CD4-positive, alpha-beta T cell treated with Interferon gamma for 1 hour (primary cell): Measurements from ENCODE around the gene FCHSD2.
A peak's percentile ranks its signal among the peaks of the same experiment; 100 is the strongest.
"Not testable (repeated sequence)": the region's sequence is repeated elsewhere in the genome, so short reads cannot be mapped to it uniquely, and the experiment has no call there.

Experiments
- DNase-seq: peaks from one replicate; pipeline ENCODE4 v3.0.0-alpha.2; 2020

The FCHSD2 gene

DNA sequence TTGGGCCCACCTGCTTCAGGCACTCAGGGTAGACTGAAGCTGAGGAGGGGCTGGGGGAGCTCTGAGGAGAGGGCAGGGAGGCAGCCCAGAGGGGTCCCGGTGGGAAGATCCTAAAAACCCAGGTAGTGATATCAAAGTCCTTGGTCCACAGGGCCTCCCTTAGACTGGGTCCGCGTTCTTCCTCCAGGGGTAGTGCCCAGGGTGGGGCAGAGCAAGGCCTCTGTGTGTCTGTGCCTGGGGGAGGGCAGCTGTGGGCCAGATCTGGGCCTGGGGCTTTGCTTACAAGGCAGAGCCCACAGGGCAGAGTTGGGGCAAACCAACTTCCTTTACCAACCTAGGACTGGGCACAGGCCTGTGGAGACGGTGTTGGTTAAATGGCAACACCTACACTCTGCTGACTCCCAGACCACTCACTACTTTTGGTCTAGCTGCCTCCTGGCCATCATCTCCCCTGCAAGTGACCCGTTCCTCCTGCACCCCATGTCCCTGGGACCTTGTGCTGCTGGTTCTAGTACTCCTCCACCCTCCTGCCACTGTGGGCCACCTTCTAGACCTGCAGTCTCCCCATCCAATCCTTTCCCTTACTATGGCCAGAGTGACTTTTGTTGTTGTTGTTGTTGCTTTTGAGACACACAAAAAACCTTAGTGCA is 312.1 kb downstream of the FCHSD2 start:
- no peak for DNase-seq

DNA sequence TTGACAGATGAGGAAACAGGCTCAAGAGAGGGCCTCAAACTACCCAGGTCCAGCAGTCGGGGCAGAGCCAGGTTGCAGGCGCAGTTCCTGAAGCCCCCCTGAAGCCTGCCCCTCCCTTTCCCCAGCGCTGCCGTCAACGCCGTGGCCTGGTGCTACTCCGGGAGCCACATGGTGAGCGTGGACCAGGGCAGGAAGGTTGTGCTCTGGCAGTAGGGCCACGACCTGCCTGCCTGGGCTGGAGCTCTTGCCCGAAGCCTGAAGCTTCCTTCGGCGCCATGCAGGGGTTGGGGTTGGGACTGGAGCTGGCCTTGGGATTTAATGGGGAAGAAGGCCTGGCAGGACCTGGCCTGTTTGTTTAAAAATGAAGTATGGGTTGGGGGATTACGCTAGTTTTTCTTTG is 312.9 kb downstream of the FCHSD2 start:
- DNase-seq: no peak

DNA sequence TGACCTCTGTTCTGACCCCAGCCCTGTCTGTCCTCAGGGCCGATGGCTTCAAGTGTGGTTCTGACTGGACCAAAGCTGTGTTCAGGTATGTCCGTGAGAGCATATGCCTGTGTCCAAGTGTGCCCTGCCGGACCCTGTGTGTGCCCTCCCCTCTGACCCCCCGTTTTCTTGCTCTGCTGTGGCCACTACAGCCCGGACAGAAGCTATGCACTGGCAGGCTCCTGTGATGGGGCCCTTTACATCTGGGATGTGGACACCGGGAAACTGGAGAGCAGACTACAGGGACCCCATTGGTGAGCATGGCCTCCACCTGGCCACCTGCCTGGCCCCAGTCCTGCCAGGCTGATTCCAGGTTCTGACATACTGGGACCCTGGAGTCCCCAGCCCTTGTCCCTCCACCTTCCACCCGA is 313.4 kb downstream of the FCHSD2 start:
- no peak for DNase-seq

DNA sequence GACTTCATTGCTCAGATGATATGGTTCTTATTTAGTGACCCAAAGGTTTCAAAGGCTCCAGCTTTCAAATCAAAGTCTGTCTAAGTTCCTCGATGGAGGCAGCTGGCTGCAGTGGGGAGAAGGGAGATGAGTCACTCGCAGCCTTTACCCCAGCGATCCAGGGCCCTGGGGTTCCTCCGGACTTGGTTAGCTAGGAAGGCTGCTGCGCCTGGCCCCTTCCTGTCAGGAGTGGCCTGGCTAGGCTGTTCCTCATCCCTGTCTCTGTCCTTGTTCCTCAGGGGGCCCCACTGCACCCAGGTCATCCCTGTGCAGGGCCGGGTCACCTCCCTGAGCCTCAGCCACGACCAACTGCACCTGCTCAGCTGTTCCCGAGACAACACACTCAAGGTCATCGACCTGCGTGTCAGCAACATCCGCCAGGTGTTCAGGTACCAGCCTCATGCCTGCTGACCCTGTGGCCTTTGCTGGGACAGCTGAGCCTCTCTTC is 314.0 kb downstream of the FCHSD2 start:
- no peak for DNase-seq

DNA sequence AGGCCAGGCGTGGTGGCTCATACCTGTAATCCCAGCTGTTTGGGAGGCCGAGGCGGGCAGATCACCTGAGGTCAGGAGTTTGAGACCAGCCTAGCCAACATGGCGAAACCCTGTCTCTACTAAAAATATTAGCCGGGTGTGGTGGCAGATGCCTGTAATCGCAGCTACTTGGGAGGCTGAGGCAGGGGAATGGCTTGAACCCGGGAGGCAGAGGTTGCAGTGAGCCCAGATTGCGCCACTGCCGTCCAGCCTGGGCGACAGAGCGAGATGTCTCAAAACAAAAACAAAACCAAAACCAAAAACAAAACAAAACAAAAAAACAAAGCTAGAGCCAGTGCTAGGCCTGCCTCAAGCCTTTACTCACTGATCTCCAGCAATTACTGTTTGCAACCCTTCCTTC is 314.5 kb downstream of the FCHSD2 start:
- DNase-seq: not testable (repeated sequence)

DNA sequence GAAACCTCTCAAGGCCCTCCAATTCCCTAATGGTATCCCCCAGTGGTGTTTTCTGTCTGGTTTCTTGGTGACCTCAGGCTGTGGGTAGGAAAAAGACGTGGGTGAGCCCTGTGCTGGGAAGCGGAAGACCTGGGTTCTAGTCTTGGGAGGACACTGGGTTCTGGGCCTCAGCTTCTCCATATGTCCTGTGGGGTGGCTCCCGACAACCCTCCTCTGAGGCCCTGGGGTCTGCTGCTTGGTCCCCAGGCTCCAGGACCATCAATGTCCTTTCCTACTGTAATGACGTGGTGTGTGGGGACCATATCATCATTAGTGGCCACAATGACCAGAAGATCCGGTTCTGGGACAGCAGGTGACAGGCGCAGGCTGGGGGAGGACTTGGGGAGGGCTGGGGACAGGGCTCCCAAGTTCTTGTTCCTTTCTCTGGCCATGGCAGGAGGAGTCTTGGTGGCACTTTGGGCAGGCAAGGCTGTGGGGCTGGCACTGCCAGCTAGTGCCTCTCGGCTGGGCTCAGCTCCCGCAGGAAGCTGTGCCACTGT is 315.1 kb downstream of the FCHSD2 start:
- DNase-seq: no peak

DNA sequence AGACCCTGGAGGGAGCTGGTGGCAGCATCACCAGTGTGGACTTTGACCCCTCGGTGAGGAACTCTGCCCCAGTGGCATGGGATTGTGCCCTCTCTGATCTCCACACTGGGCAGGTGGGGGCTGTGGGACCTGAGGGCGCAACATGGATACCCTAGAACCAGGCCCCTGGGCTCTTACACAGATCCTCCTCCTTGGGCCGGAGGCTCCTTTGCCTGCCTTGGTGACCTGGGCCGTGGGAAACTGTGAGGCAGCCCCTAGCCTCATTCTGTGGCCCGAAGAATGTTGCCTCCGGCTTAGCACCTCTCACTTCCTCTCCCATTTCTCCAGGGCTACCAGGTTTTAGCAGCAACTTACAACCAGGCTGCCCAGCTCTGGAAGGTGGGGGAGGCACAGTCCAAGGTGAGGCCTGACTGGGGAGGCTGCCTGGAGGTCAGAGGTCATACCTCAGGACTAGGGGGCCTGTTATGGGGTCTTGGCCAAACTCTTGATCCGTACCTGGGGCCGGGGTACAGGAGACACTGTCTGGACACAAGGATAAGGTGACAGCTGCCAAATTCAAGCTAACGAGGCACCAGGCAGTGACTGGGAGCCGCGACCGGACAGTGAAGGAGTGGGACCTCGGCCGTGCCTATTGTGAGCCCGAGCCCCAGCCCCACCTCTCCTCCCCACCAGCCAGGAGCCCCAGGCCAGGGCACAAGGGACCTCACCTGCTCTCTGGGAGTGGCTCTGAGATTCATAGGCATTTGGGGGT is 315.8 kb downstream of the FCHSD2 start:
- no peak for DNase-seq

DNA sequence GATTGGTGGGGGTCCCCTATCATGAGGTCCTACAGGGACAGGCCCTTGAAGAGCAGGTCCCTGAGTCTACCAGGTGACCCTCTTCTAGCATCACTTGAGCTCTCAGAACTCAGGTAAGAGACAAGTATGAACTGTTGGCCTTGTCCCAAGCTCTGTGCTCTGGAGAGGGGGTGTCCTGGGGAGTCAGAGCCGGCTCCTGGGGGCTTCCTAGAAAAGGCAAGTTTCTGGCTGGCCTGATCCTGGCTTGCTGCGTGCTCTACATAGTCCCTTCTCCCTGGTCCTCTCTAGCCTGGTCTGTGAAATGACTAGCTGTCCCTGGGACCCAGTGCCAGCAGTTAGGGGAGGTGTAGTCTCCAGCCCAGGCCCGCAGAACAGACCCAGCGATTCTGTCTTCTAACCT is 316.5 kb downstream of the FCHSD2 start:
- DNase-seq: no peak

DNA sequence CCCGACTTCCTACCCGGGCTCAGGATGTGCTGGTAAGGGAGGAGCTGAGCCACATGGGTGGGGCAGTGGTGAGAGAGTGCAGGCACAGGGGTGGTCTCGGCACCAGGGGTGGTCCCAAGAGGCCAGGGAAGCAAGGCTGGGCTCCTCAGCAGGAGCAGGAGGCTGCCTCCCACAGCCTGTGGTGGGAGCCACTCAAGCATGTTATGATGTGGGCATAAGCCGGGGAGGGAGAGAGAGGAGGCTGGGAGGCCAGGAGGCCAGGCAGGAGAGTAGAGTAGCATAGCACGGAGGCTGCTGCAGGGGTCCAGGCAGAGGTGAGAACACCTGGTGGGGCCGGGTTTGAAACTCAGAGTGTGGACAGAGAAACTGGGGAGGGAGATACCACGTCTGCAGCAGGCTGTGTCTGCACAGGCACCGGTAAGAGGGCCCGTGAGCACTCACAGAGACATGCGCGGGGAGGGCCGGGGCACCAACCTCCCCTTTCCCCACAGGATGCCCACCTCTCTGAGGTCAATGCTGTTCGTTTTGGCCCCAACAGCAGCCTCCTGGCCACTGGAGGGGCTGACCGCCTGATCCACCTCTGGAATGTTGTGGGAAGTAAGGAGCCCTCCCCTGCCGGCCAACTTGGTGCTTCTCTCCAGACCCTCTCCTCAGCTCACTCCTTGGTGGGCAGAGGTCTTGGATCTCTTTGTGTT is 317.2 kb downstream of the FCHSD2 start:
- DNase-seq: no peak

DNA sequence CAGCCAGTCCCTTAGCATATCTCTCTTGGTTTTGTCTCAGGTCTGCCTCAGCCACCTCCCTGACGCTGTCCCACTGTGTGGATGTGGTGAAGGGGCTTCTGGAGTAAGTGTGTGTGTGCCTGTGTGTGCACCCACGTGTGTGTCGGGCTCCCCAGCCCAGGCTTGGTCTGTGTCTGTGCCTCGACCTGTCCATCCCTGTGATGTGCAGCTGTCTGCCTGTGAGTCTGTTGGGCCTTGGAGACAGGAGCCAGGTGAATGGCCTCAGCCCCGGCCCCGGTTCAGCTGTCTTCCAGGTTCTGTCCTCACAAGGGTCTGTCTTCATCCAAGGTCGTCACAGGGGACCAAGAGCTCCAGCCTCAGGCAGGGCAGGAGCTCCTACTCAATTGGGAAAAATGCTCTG is 318.1 kb downstream of the FCHSD2 start:
- no peak for DNase-seq

DNA sequence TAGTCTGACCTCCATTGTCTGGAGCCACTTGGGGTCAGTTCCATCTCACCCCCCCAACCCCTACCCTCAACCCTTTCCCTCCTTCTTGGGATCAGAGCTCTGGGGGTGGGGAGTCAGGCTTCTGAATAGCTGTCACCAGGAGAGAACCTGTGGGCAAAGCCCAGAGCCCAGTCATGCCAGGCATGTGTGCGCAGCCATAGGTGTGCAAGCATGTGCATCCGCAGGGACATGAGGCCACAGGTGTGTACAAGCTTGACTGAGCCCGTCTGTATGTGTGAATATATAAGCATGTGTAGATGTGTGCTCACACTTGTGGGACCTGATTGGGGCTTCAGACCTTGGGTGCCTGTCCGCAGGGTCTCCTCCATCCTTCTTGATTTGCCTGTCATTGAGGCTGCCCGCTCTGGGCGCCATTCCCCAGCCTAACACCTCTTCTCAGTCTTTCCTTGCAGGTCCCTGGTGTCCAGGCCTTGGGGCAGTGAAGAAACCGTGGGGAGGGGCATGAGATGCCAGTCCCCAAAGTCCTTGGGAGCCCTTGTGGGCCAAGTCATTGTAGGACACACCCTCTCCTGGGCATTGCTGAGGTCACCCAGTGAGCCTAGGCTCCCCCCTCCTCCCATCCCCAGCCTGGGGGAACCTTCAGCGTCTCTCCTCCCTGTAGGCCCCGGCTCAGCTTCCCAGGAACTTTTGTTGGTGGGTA is 318.9 kb downstream of the FCHSD2 start:
- no peak for DNase-seq

DNA sequence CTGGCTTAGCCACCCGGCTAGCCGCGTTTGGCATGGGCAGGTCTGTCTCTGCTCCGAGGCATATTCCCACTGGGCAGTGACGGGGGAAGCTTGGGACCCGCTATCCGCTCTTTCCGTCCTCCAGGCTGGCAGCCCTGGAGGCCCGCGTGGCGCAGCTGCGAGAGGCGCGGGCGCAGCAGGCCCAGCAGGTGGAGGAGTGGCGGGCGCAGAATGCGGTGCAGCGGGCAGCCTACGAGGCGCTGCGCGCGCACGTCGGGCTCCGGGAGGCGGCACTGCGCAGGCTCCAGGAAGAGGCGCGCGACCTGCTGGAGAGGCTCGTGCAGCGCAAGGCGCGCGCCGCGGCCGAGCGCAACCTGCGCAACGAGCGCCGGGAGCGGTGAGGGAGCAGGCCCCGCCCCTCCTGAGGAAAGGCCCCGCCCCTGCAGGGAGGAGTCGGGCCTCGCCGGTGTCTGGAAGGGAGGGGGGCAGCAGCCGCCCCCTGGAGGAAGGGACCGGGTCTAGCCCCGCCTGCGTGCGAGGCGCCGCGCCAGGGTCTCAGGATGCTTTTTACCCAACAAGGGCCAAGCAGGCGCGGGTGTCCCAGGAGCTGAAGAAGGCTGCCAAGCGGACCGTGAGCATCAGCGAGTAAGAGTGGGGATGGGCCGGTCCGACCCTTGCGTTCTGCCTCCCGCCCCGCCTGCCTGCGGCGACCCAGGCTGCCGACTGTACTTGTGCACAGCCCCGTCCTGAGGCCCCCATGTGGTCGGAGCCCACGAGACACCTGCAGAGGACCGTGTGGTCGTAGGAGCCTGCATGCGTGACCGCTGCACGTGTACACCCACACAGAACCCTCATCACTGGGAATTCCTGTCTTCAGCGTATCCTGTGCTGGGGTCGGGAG is 320.0 kb downstream of the FCHSD2 start:
- peak; percentile 90 for DNase-seq

DNA sequence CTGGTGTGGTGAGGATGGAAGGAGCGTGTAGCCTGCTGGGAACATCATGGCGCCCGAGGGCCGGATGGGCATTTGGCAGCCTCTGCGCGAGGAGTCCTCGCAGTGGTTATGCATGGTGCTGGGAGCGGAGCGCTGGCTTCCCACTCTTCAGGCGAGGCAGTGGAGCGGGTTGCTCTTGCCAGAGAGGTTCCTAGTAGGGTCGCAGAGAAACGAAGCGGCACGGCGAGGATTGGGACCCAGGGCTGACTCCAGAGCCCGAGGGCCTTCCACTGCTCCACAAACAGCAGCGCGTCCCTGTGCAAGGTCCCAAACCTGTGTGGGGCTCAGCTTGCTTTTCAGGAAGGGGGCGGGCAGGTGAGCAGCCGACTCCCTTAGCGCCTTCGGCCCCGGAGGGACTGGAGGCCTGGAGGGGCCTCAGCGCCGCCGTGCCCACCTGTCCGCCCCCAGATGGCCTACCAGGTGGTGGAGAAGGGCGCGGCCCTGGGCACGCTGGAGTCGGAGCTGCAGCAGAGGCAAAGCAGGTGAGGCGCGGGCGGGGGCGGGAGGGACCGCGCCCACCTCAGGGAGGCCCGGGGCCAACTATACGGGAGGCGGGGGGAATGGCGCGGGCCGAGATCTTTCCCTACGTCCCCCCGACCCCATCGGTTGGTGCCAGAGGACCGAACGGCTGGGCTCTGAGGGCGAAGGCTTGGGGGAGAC is 320.7 kb downstream of the FCHSD2 start:
- no peak for DNase-seq

DNA sequence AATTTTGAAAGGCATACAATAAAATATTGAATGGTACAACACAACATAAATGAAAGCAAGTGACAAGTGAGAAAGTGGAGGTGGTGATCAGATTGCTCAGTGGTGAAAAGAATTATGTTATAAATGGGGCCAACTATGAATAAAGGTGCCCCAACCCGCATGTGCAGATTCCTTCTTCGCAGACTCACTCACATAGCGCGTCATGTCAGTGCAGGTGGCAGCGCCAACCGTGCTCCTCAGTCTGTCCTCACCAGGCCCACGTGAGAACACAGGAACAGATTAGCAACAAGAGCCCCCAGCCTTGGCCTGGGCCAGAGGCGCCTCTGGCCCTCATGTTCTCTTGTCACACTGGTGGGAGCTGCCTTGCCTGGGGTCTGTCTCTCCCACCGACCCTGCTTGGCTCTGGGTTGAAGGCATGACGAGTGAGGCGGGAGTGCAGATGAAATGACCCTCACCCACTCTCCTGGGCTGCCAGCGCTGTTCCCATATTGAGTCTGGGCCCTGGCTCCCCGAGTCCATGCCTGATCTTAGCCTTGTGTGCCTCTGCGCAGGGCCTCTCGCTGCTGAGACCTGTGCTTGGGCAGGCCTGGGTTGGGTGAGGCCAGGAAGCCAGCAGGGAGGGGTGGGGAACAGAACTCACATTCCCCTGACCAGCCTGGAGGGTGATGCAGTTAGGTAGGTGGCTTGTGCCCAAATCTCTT is 321.5 kb downstream of the FCHSD2 start:
- no peak for DNase-seq

DNA sequence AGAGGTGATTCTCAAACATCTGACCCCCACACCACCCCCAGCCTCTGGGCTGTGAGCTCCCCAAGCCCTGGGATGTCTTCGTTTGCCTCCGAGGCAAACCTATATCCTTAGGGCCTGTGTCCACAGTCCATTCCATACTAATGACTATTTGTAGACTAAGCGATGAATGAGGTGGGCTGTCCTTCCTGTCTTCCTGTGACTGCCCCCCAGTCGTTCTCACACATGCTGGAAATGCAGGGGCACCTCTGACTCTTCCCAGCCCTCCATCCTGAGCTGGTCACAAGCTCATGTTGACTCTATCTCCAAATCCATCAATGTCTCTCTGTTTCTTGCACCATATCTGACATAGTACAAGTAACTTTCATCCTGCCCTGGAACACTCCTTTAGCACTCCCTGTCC is 323.1 kb downstream of the FCHSD2 start:
- no peak for DNase-seq

DNA sequence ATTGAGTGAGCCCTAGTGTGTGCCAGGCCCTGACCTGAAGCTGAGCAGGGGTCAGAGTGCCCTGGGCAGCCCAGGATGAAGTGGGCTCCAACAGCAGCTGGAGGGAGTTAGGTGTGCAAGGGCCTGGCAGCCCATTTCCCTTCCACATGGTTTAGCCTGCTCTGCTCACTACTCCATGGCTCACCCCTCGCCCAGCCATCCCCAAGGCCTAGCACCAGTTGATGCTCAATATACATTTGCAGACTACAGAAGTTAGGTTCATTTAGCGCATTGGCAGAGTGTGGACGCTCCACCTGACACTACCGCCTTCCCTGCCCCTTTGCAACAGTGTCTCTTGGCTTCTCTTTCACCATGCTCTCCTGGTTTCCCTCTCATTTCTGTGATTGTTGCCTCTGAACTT is 324.2 kb downstream of the FCHSD2 start:
- DNase-seq: no peak

DNA sequence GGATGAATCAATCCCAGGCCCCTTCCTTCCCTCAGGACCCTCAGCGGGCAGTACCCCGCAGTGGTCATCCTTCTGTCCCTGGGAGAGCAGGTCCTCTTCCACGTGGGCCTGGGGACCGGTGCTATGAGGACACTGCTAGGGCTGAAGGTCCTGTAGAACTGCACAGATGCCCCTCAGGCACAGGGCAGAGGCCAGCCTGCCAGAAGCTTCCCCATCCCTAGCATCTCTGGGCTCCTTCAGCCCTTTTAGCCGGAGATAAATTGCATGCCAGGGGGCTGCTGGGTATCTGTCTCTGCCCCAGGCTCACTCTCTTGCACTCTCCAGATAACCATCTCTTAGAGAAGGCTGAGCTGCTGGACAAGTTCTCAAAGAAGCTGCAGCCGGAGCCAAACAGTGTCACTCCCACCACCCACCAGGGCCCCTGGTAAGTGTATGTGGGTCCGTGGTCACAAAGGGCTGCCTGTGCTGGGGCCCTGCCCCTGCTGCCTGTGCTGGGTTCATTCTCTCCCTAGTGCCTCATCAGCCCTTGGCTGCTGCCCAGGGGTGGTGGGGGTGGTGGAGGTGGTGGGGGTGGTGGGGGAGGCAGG is 325.6 kb downstream of the FCHSD2 start:
- DNase-seq: no peak

DNA sequence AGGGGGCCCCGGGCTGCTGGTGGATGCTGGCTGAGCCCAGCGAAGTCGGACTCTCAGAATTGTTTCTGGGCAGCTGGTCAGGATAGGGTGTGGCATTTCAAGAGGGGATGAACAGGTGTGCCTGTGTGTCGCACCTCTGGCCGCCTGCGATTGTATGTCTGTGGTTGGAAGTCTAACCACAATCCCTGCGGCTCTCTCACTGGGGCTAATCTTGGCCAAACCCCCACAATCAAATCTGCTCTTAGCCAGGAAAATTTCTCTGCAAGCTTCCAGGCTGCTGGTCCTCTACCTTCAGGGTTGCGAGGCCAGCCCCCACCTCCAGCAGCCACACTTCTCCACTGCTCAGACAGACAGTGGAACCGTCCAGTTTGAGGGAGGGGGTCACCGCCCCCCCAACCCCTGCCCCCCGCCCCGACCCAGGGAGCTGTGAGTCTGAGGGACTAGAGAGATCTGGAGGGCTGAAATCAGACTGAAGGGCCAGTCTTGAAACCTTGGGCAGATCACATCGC is 327.0 kb downstream of the FCHSD2 start:
- no peak for DNase-seq

DNA sequence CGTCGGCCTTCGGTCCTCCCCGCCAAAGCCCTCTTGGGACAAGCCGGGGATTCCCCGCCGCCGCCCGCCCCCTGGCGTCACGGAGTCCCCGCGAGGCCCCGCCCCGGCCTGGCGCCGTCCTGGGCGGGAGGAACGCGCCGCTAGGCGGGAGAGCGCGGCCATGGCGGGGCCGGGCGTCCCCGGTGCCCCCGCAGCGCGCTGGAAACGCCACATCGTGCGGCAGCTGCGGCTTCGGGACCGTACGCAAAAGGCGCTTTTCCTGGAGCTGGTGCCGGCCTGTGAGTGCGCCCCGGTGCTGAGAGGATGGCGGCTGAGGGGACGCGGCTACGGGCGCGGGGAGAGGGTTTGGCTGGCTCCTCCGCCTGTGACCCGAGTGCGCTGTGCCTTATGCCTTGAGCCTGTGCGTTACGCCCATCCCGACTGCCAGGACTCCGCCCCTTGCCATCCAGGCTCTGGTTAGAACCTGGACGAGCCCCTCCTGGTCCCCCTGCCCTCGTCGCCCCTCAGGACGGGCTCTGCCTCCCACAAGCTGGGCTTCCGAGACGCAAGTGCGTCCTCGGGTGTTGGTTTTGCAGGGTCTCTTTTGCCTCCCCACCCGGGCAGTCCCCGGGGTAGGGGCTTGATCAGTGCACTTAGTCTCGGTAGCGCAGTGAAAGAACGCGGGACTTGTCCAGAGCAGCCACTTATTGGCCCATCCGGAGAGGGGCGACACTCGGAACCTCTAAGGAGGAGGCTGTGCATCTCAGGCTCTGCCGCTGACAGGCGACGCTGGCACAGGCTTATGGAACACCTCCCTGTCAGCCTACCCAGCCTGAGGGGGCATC is 327.6 kb downstream of the FCHSD2 start, which contains the start of gene ATG16L2:
Gene ATG16L2, plus strand, starts transcription at position 126 of the 824 bp plus-strand sequence. Its CDS starts 35 bp downstream, at position 161.
- peak; percentile 85 for DNase-seq
